ENCODE measurements around the gene FBXO47.

The FBXO47 gene

DNA sequence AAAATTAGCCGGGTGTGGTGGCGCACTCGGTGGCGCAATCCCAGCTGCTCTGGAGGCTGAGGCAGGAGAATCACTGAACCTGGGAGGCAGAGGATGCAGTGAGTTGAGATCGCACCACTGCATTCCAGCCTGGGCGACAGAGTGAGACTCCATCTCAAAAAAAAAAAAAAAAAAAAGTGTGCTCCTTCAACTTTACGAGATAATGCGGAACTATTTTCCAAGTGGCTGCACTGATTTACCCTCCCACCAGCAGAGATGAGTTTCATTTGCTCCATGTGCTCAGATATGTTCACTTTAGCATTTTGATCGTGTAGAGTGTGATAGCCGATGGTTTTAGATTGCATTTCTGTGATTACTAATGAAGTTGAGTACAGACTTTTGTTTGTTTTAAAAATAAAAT is 61.8 kb downstream of the FBXO47 start:
- Histone ChIP-seq H3K9me3 (ENCODE audit: severe bottlenecking) (no peaks in the 10 kb centered on the region), H3K4me3 (ENCODE audit: low read depth, low read length) (no peak overlapping the region), H3K27me3 (ENCODE audit: insufficient read depth, low read depth, severe bottlenecking) (no peaks in the 10 kb centered on the region), H3K36me3 (peaks cover 16% of the 10 kb centered on the region; the same call in 1 of the 2 replicates), H3K27ac (no peak overlapping the region)
- TF ChIP-seq, protein P1, sequence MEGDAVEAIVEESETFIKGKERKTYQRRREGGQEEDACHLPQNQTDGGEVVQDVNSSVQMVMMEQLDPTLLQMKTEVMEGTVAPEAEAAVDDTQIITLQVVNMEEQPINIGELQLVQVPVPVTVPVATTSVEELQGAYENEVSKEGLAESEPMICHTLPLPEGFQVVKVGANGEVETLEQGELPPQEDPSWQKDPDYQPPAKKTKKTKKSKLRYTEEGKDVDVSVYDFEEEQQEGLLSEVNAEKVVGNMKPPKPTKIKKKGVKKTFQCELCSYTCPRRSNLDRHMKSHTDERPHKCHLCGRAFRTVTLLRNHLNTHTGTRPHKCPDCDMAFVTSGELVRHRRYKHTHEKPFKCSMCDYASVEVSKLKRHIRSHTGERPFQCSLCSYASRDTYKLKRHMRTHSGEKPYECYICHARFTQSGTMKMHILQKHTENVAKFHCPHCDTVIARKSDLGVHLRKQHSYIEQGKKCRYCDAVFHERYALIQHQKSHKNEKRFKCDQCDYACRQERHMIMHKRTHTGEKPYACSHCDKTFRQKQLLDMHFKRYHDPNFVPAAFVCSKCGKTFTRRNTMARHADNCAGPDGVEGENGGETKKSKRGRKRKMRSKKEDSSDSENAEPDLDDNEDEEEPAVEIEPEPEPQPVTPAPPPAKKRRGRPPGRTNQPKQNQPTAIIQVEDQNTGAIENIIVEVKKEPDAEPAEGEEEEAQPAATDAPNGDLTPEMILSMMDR (IDR thresholded peaks at IDR 0.05; ENCODE audit: low read depth, low read length): no peak
- DNase-seq: no peak

DNA sequence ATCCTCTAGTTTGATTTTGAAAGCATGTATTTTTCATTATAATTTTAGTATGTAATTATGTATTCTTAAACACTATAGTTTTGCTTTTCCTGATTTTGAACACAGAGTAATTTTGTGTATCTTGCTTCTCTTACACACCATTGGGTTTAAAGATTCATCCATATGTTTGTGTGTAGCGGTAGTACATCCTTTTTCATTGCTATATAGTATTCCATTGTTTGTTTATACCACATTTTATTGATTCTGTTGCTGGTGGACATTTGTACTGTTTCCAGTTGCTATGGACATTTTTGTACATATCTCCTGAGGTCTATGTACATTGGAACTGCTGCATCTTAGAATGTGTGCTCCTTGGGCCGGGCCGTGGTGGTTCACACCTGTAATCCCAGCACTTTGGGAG is 62.3 kb downstream of the FBXO47 start:
- Histone ChIP-seq H3K27me3 (ENCODE audit: insufficient read depth, low read depth, severe bottlenecking) (no peaks in the 10 kb centered on the region), H3K9me3 (ENCODE audit: severe bottlenecking) (no peaks in the 10 kb centered on the region), H3K36me3 (peaks cover 16% of the 10 kb centered on the region; the same call in 1 of the 2 replicates), H3K4me3 (ENCODE audit: low read depth, low read length) (no peak overlapping the region), H3K27ac (no peak overlapping the region)
- DNase-seq: no peak
- TF ChIP-seq, protein P1 (IDR thresholded peaks at IDR 0.05; ENCODE audit: low read depth, low read length): no peak

DNA sequence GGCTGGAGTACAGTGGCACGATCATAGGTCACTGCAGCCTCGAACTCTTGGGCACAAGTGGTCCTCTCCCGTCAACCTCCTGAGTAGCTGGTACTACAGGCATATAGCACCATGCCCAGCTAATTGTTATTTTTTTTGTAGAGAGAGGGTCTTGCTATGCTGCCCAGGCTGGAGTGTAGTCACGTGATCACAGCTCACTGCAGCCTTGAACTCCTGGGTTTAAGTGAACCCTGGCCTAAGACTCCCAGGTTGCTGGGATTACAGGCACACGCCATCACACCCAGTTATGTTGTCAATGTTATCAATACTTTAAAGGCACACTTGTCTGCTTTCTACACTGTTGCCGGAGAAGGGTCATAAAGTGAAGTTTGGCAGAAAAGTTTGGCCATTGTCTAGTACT is 63.8 kb downstream of the FBXO47 start:
- Histone ChIP-seq H3K36me3 (peaks cover 23% of the 10 kb centered on the region), H3K27me3 (ENCODE audit: insufficient read depth, low read depth, severe bottlenecking) (no peaks in the 10 kb centered on the region), H3K27ac (no peak overlapping the region), H3K4me3 (ENCODE audit: low read depth, low read length) (no peak overlapping the region), H3K9me3 (ENCODE audit: severe bottlenecking) (no peaks in the 10 kb centered on the region)
- DNase-seq: no peak
- TF ChIP-seq, protein P1 (IDR thresholded peaks at IDR 0.05; ENCODE audit: low read depth, low read length): no peak

DNA sequence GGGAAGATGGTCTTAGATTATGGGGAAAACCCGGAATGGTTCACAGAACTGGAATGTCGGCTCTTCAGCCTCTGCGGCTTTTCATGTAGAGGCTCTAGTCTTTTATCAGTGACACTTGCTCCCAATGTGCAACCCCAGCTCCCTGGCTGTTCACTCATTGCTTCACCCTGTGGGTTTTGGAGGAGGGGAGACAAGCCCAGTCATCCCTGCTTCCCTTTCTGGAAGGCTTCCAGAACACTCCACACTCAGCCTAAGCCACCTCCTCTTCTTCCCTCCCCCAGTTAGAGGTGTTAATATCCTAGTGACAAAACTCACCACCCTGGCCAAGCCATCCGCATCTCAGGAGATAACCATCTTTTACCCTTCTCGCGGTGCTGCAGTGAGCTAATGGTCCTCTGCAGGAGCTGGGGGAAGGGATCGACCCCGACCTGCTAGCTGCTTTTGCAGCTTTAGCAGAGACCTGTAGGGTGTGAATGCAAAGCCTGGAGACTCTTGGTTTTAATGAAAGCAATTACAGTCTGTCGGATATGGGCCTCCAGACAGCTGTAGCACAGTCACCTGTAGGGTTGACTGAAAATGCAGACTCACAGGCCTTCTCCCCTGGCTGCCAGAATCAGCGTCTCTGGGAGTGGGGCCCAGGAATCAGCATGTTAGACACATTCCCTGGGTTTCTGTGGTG is 66.1 kb downstream of the FBXO47 start:
- Histone ChIP-seq H3K36me3 (peaks cover 24% of the 10 kb centered on the region), H3K4me3 (ENCODE audit: low read depth, low read length) (no peak overlapping the region), H3K9me3 (ENCODE audit: severe bottlenecking) (no peaks in the 10 kb centered on the region), H3K27me3 (ENCODE audit: insufficient read depth, low read depth, severe bottlenecking) (no peaks in the 10 kb centered on the region), H3K27ac (no peak overlapping the region)
- TF ChIP-seq, protein P1 (IDR thresholded peaks at IDR 0.05; ENCODE audit: low read depth, low read length): no peak
- no peak for DNase-seq

DNA sequence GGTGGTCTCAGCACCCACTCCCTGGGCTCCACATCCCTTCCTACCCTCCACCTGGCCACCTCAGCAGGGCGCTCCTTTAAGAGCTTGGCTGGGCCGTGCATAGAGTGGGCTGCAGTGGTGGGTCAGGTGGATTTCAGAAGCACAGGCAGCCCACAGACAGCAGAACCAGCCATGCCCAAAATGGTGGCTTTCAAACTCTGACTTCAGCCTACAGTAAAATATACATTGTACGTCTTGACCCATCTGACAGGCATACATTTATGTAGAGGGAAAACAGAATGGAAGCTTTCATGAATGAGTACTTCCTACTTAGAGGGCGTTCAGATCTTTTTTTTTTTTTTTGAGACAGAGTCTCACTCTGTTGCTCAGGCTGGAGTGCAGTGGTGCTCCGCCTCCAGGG is 67.8 kb downstream of the FBXO47 start:
- Histone ChIP-seq H3K27ac (peak overlapping the region; percentile 76), H3K4me3 (ENCODE audit: low read depth, low read length) (no peak overlapping the region), H3K36me3 (peaks cover 20% of the 10 kb centered on the region), H3K9me3 (ENCODE audit: severe bottlenecking) (no peaks in the 10 kb centered on the region), H3K27me3 (ENCODE audit: insufficient read depth, low read depth, severe bottlenecking) (no peaks in the 10 kb centered on the region)
- no peak for DNase-seq
- TF ChIP-seq, protein P1 (IDR thresholded peaks at IDR 0.05; ENCODE audit: low read depth, low read length): no peak
